HG03159 (cell line): Measurements from ENCODE around the gene ZMIZ1.

Source experiments
- ATAC-seq: cut with Tn5 transposase; IDR thresholded peaks from one replicate; pipeline ENCODE4 v1.9.1; 2021; ENCODE audit warnings: mild to moderate bottlenecking, moderate library complexity; ENCODE audit not compliant: unreplicated experiment

The ZMIZ1 gene

DNA sequence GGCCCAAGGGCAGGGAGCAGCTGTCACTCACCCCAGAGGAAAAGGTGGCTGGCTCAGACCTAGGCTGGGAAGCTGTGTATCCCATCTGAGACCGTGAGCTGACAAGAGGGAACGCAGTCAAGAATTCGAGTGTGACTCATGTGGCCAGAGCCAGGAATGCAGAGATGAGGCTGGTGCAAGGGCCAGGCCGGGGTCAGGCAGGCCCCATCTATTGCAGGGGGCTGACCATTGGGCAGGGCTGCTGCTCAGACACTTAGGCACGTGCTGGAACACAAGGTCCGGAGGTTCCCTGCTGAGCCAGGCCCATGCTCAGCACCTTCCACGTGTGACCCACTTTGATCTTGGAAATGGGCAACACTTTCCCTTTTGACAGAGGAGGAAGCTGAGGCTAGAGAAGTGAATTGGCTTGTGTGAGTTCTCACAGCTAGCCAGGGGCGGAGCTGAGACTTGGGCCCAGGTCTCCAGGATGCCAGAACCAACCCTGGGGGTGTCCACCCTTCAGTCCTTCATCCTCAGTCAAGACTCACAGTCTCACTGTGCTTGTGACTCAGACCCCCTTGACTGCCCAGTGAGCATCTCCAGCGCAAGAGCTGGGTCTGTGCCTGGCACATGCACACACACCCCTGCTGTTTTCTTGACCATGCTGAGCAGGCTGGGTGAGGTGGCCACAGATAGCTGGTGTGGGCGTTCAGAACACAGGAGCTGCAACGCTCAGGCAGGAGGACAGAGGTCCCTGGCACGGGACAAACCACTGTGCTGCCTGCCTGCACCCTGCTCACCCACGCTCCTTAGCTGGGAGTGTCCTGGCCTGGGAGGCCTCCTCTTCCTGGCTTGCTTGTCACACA lies 230.9 kb downstream of the ZMIZ1 start:
- no peak for ATAC-seq

- ATAC-seq, result no peak
Measured at GRCh38 chr10:79300711-79301110, 231.9 kb downstream of the ZMIZ1 start.

DNA sequence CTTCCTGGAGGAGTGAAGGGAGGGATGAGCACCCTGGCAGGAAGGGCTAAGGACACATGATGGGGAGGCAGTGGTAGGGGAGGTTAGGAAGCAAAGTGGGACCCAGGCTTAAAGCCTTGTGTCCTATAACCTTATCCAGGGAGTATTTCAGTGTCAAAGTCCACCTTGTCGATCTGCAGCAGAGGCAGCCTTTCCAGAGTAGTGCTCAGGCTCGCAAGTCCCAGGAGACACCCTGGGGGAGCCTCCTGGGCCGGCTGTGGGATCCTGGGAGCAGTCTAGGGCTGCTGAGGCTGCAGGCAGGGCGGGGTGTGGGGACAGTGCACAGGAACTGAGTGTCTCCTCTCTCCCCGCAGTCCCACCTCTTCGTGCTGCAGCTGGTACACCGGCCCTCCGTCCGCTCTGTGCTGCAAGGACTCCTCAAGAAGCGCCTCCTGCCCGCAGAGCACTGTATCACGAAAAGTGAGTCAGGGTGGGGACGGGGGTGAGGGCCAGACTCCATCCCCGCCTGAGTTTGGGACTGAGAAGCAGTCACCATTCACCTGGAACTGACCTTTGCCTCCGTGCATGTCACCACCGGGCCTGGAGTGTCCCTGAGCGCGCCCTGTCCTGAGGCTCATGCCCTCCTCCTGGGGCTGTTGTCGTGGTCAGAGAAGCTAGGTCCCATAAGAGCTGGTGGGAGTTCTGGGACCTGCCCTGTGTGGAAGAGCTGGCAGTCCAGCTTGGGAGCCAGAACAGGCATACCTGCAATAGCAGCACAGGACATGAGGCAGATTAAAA lies 233.2 kb downstream of the ZMIZ1 start:
- ATAC-seq, result no peak

DNA sequence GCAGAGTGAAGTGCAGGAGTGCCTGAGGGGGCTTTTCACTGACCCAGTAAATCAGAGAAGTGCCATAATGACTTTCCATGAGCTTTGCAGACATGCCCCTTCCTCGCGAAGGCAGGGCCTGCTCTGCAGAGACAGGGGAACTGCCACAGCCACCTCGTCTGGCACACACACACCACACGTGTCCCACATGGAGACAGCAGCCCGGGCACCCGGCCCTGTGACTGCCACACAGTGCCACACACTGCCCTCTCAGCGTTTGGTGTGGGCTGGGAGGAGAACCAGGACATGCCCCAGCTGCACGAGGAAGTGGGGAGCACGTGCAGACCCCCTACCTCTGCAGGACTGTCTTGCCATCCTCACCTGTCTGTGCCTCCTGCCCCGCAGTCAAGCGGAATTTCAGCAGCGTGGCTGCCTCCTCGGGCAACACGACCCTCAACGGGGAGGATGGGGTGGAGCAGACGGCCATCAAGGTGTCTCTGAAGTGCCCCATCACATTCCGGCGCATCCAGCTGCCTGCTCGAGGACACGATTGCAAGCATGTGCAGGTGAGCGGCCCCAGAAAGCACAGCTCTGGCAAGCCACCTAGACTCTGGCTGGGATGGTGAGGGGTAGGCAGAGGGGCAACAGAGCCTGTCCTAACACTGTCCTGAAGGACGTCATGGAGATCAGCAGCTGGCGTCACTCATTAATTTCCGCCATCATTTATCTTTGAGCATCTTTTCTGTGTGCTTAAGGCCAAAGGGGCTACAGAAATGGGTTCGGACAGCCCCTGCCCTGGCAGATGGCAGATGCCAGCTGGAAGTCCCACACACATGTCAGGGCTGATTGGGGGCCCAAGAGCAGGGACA lies 235.1 kb downstream of the ZMIZ1 start:
- no peak for ATAC-seq

DNA sequence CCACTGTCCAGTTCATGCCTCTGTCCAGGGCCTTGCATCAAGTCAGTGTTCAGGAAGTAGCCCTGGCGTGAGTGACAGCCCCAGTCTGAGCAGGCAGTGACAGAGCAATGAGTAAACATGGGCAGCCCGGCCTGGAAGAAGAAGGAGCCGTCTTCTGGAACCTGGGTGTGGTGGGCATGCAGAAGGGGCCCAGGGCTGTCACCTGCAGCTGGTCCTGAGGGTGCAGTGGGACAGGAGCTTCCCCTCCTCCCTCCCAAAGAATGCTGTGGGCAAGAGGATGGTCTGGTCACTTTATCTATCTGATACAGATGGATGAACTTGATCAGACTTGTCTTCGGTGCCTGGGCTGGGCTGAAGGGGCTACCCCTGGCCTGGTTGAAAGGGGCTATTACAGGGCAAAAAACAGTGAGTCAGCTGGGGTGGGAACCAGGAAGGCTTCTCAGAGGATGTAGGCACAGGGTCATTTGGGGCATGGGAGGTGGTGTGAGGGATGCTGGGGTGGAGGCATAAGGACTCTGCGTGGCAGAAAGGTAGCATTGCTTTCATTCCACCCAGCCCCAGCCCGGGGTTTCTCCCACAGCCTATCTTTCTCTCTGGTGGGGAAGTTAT lies 235.8 kb downstream of the ZMIZ1 start:
- no peak for ATAC-seq

- ATAC-seq, result no peak
Measured at GRCh38 chr10:79305515-79305914, 236.7 kb downstream of the ZMIZ1 start.

DNA sequence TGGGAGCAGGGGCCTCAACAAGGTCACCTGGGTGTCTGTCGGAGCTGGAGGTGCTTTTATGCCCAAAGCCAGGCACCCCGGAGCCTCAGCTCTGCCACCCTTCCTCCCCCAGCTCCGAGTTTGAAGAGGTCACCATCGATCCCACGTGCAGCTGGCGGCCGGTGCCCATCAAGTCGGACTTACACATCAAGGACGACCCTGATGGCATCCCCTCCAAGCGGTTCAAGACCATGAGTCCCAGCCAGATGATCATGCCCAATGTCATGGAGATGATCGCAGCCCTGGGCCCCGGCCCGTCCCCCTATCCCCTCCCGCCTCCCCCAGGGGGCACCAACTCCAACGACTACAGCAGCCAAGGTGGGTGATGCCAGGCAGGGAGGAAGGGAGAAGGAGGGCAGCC lies 237.2 kb downstream of the ZMIZ1 start:
- no peak for ATAC-seq

DNA sequence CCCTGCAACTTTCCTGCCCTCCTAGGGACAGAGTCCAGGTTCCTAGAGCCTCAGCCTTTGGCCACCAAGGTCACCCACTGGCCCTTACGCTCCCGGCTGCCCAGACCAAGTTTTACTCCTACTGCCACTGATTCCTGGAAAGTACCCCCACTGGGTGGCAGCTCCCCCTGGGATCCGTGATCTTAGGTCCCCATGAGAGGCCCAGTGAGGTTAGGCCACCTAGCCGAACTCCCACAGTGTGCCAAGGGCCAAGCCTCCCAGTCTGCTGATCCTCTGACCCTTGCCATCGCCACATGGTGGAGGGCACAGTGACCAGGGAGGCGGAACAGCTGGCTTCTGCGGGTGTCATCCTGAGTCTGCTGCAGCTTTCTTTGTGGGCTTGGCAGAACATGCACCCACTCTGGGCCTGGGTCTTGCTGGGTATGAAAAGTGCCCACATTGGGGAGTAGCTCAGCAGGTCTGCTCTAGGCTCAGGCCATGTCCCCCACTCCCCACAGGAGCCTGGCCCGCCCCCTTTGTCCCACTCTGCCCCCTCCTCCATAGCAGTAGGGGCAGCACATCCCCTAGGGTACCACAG lies 238.0 kb downstream of the ZMIZ1 start:
- ATAC-seq, result no peak

GRCh38 chr10:79308016-79308415 lies 239.2 kb downstream of the ZMIZ1 start:
- ATAC-seq, result no peak

DNA sequence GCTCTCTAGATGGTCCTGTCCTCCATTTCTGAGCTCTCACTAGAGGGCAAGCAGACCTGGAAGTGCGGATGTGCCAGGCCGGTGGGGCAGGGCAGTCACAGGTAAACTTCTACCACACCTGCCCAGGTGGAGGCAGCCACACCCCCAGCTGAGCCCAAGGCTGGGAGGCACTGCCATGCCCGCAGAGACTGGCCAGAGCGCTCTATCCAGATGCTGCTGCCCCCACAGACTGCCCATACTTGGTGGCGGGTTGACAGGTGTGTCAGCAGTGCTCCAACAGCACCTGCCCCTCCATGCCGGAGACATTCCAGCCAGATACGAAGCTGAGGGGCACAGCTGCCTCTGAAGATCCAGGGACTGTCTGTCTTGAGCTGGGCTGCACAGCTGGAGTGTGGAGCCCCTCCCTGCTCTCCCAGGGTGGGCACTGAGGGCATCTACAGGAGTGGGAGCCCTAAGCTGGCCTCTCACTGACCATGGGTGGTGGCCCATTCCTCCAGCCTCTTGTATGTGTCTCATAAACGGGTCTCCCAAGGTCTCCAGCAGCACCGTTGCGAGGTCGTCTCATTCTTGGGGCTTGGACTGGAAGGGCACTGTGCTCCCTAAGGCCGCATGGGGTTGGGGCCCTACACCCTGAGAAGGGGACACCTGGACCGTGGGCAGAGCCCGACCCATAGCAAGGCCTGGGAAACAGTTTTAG lies 240.4 kb downstream of the ZMIZ1 start:
- no peak for ATAC-seq

DNA sequence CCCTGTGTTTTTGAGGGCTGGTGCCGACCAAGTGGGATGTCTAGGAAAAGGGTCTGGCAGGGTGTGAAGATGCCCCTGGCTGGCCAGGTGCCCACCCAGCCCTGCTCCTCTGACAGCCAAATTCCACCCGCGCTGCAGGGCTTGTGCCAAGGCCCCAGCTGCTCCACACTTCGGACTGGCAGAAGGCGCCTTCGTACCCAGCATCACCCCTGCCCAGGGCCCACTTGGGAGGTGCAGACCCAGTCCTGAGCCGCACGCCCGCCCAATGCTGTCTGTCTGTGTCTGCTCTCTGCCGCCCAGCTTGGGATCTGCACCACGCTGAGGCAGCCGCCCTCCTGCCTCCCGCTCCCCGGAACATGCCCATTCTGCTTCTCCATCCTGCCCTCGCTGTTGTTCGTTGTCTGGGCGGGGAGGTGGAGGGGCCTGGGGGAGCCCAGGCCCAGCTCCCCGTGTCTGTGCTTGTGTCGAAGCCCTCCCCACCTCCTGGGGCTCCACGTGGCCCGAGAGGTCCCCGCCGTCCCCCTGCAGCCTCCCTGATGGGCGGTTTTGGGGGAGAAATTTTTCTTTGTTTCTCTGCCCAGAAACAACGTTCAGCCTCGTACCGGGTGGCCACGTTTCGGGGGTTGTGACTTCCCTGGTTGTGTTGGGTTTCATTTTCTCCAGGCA lies 241.6 kb downstream of the ZMIZ1 start:
- ATAC-seq, result no peak

DNA sequence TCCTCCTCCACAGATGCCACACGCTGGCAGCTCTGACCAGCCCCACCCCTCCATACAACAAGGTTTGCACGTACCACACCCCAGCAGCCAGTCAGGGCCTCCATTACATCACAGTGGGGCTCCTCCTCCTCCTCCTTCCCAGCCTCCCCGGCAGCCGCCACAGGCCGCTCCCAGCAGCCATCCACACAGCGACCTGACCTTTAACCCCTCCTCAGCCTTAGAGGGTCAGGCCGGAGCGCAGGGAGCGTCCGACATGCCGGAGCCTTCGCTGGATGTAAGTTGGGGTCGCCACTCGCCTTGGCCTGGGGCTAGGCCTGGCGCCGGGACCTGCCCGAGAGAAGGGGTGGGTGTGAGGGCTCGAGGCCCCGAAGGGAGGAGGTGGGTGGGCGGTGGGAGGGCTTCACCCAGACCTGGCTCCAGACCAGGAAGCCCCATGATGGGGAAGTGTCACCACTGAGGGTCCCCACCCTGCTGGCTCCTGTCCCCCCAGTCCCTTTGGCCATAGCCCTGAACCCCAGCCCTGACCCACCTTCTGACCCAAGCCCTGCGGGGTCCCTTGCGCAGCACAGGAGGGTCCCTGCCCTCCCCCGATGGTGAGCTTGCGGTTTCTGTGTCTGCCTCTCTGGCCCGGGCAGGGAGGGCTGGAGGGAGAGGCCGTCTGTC lies 242.3 kb downstream of the ZMIZ1 start:
- no peak for ATAC-seq

GRCh38 chr10:79311581-79312407 lies 243.0 kb downstream of the ZMIZ1 start:
- ATAC-seq, result no peak

- ATAC-seq, result no peak
Measured at GRCh38 chr10:79312601-79313187, 243.9 kb downstream of the ZMIZ1 start.

DNA sequence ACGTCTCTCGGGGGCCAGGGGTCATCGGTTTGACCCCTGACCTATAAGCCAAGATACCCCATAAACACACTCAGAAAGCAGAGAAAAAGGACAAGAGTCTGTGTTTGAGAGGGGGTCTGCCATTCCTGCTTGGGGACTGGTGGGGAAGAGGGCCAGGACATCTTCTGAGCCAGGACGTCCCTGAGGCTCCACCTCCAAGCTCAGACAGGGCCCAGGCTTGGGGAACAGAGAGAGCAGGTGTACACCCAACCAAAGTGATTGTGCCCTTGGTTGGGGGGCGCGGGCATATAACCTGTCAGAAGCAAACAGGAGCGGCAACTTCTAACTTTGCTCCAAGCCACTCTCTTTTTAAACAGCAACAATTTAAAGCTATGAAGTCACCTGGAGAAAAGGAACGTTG lies 244.6 kb downstream of the ZMIZ1 start:
- no peak for ATAC-seq

DNA sequence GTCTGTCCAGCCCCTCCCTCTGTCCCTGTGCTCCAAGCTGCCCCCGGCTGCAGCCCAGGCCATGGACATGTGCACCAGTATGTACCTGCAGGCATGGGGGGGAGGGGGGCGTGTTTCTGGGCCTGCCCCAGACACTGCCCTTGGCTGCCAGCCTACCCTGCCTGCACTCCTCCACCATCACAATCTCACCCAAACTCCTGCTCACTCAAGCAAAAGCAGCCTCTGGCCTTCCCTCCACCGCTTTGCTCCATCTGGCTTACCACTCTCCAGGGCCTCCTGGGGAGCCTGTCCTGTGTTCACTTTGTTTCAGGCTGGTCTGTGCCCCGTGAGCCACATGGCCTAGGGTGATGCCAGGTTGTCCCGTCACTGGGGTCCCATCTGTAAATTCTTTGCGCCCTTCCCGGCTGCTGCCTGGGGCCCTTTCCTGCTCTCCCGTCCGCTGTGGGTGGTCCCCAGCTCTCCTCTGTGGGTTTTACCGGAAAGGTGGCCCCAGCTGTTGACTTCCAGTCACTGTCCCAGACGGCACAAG lies 245.2 kb downstream of the ZMIZ1 start:
- no peak for ATAC-seq
